ENCODE data around the gene AKR1B1.

Gene AKR1B1

GRCh38 chr7:134415700-134416099 lies 43.2 kb downstream of the AKR1B1 start:
- no peak for DNase-seq (ENCODE audit: low read depth)

GRCh38 chr7:134414109-134414508 lies 44.8 kb downstream of the AKR1B1 start:
- no peak for DNase-seq (ENCODE audit: low read depth)

- no peak for DNase-seq (ENCODE audit: low read depth)
Observed at GRCh38 chr7:134407311-134407710, 51.6 kb downstream of the AKR1B1 start.

GRCh38 chr7:134406431-134406830 lies 52.5 kb downstream of the AKR1B1 start:
- DNase-seq (ENCODE audit: low read depth) = no peak

- DNase-seq (ENCODE audit: low read depth) = no peak
Observed at GRCh38 chr7:134405299-134405698, 53.6 kb downstream of the AKR1B1 start.

GRCh38 chr7:134403062-134403461 lies 55.8 kb downstream of the AKR1B1 start:
- DNase-seq (ENCODE audit: low read depth) = no peak

- no peak for DNase-seq (ENCODE audit: low read depth)
Observed at GRCh38 chr7:134400859-134401258, 58.0 kb downstream of the AKR1B1 start.

- DNase-seq (ENCODE audit: low read depth) = no peak
Observed at GRCh38 chr7:134396031-134396430, 62.9 kb downstream of the AKR1B1 start.

GRCh38 chr7:134395604-134396003 lies 63.3 kb downstream of the AKR1B1 start:
- no peak for DNase-seq (ENCODE audit: low read depth)

GRCh38 chr7:134394056-134394455 lies 64.8 kb downstream of the AKR1B1 start:
- no peak for DNase-seq (ENCODE audit: low read depth)

Measured in activated T-cell treated with anti-CD3 and anti-CD28 coated beads for 1 hour (primary cell).